HL-60 (cell line): Measurements from ENCODE around the gene NHERF2.

Source experiments
- GABPA ChIP-seq: IDR thresholded peaks from 2 replicates; pipeline ENCODE4 v1.6.1; 2012; ENCODE audit warnings: low read depth
- POLR2AphosphoS5 ChIP-seq: IDR thresholded peaks from 2 replicates; pipeline ENCODE4 v1.6.1; 2012; ENCODE audit warnings: low read depth
- TF ChIP-seq, protein P1 (sequence below): IDR thresholded peaks from one replicate; pipeline ENCODE4 v1.5.1; 2011; ENCODE audit warnings: low read length, control low read depth, inconsistent platforms; ENCODE audit not compliant: insufficient read depth

- TF ChIP-seq, protein P1, sequence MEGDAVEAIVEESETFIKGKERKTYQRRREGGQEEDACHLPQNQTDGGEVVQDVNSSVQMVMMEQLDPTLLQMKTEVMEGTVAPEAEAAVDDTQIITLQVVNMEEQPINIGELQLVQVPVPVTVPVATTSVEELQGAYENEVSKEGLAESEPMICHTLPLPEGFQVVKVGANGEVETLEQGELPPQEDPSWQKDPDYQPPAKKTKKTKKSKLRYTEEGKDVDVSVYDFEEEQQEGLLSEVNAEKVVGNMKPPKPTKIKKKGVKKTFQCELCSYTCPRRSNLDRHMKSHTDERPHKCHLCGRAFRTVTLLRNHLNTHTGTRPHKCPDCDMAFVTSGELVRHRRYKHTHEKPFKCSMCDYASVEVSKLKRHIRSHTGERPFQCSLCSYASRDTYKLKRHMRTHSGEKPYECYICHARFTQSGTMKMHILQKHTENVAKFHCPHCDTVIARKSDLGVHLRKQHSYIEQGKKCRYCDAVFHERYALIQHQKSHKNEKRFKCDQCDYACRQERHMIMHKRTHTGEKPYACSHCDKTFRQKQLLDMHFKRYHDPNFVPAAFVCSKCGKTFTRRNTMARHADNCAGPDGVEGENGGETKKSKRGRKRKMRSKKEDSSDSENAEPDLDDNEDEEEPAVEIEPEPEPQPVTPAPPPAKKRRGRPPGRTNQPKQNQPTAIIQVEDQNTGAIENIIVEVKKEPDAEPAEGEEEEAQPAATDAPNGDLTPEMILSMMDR, result no peak
- TF ChIP-seq POLR2AphosphoS5, result no peak
- TF ChIP-seq GABPA, result no peak; the same call in 1 of the 2 replicates
These were observed 21.4 kb downstream of the NHERF2 start for GRCh38 chr16:2048116-2048543.
